ENCODE results near the gene MEOX2.

- no peak for TF ChIP-seq CTCF (IDR thresholded peaks at IDR 0.05; ENCODE audit: low read length)
- no peak for TF ChIP-seq EZH2phosphoT487 (IDR thresholded peaks at IDR 0.05; ENCODE audit: low read length)
Observed at GRCh38 chr7:15607529-15608210, 78.8 kb downstream of the MEOX2 start.

Data from MM.1S (cell line).